Calu3 (cell line): ENCODE measurements around the gene ASIC2. TPM values are rescaled to one million over a fixed set of nuclear protein-coding genes. Genes with fewer than 3 reads are reported as not detected.

Experiments used
- BruUV-seq: library from RNA; stranded (reverse); fragments of 400-500 nt; replicated peaks from 2 replicates; lab custom pipeline; 2021; lab: Mats Ljungman, UMichigan
- CTCF ChIA-PET: fragments of 300-600 bp; sonication (Branson Sonifier 250); formaldehyde crosslinking; loops from one replicate; lab custom pipeline; 2022; ENCODE audit warnings: antibody characterized with exemption; lab: Charles Lee
- DNase-seq: peaks from one replicate; pipeline ENCODE4 v3.0.0; 2022
- H3K27ac Mint-ChIP-seq: one replicate; pipeline ENCODE4 v1.8.0; 2022; ENCODE audit warnings: mixed read lengths; ENCODE audit not compliant: unreplicated experiment
- H3K27me3 Mint-ChIP-seq: one replicate; pipeline ENCODE4 v1.8.0; 2022; ENCODE audit warnings: mixed read lengths; ENCODE audit not compliant: unreplicated experiment
- H3K36me3 Mint-ChIP-seq: one replicate; pipeline ENCODE4 v1.8.0; 2022; ENCODE audit warnings: mild to moderate bottlenecking, moderate library complexity, mixed read lengths; ENCODE audit not compliant: insufficient read depth, unreplicated experiment
- H3K4me1 Mint-ChIP-seq: one replicate; pipeline ENCODE4 v1.8.0; 2022; ENCODE audit warnings: mild to moderate bottlenecking, low read depth, mixed read lengths; ENCODE audit not compliant: unreplicated experiment
- H3K4me3 Mint-ChIP-seq: one replicate; pipeline ENCODE4 v1.8.0; 2022; ENCODE audit warnings: mild to moderate bottlenecking, low read depth, moderate library complexity, mixed read lengths; ENCODE audit not compliant: unreplicated experiment
- H3K9me3 Mint-ChIP-seq: one replicate; pipeline ENCODE4 v1.8.0; 2022; ENCODE audit warnings: low read depth, mixed read lengths; ENCODE audit not compliant: unreplicated experiment
- CTCF ChIP-seq: fragments of 200-600 bp; IDR thresholded peaks from one replicate; pipeline ENCODE4 v1.8.0; 2022; ENCODE audit warnings: antibody characterized with exemption; ENCODE audit not compliant: unreplicated experiment
- intact Hi-C: fragments of 100-400 bp; cut with micrococcal nuclease; formaldehyde crosslinking; loops from one replicate; pipeline ENCODE4 v1.10.0; 2022; ENCODE audit not compliant: unreplicated experiment
- total RNA-seq: library from RNA; stranded (reverse); gene quantifications from 2 replicates; pipeline ENCODE4 v1.2.3, GENCODE V29; 2022

Gene ASIC2
- total RNA-seq, 1 experiment from 2014 or later: not detected

- no TSS peak for BruUV-seq
- H3K27me3 Mint-ChIP-seq: peaks cover 85% of the 10 kb centered on the region
- intact Hi-C loops: no loop called here
- TF ChIP-seq CTCF: no peak
- H3K4me3 Mint-ChIP-seq: no peak overlapping the region
- CTCF ChIA-PET: no interaction called here
- peaks cover 2% of the 10 kb centered on the region for H3K9me3 Mint-ChIP-seq
- H3K36me3 Mint-ChIP-seq: no peaks in the 10 kb centered on the region
- no peak overlapping the region for H3K27ac Mint-ChIP-seq
- H3K4me1 Mint-ChIP-seq: no peaks in the 10 kb centered on the region
- DNase-seq: no peak
Measured at GRCh38 chr17:33245183-33245582, 47.9 kb downstream of the ASIC2 start.

- Mint-ChIP-seq H3K36me3 (no peaks in the 10 kb centered on the region), H3K27me3 (peaks cover 88% of the 10 kb centered on the region), H3K27ac (no peak overlapping the region), H3K4me1 (no peaks in the 10 kb centered on the region), H3K4me3 (no peak overlapping the region), H3K9me3 (peaks cover 2% of the 10 kb centered on the region)
- no peak for TF ChIP-seq CTCF
- intact Hi-C loops: no loop called here
- DNase-seq: no peak
- CTCF ChIA-PET: no interaction called here
- no TSS peak for BruUV-seq
Measured at GRCh38 chr17:33243732-33244131, 49.4 kb downstream of the ASIC2 start.

GRCh38 chr17:33242375-33243124 lies 50.5 kb downstream of the ASIC2 start:
- no peak overlapping the region for H3K27ac Mint-ChIP-seq
- H3K9me3 Mint-ChIP-seq: peaks cover 2% of the 10 kb centered on the region
- no peak overlapping the region for H3K4me3 Mint-ChIP-seq
- no peaks in the 10 kb centered on the region for H3K4me1 Mint-ChIP-seq
- H3K27me3 Mint-ChIP-seq: peaks cover 85% of the 10 kb centered on the region
- no TSS peak for BruUV-seq
- no peaks in the 10 kb centered on the region for H3K36me3 Mint-ChIP-seq
- DNase-seq: no peak
- no peak for TF ChIP-seq CTCF
- intact Hi-C loops: no loop called here
- CTCF ChIA-PET: no interaction called here

GRCh38 chr17:33241390-33241789 lies 51.7 kb downstream of the ASIC2 start:
- intact Hi-C loops: no loop called here

More at GRCh38 chr17:33241390-33241789, 51.7 kb downstream of the ASIC2 start:
- CTCF ChIA-PET: no interaction called here
- H3K36me3 Mint-ChIP-seq: no peaks in the 10 kb centered on the region
- no peak overlapping the region for H3K4me3 Mint-ChIP-seq
- no TSS peak for BruUV-seq
- no peak for DNase-seq
- H3K4me1 Mint-ChIP-seq: no peaks in the 10 kb centered on the region
- no peak overlapping the region for H3K27ac Mint-ChIP-seq
- no peak for TF ChIP-seq CTCF
- peaks cover 84% of the 10 kb centered on the region for H3K27me3 Mint-ChIP-seq
- H3K9me3 Mint-ChIP-seq: peaks cover 2% of the 10 kb centered on the region
